OCI-LY1 (cell line): ENCODE measurements around the gene KCNMB4.

ENCODE experiments used
- H2AFZ ChIP-seq: fragments of 200-600 bp; sonication (generic), shearing (Covaris generic); 2 replicates; pipeline ENCODE4 v1.6.0; 2014; ENCODE audit warnings: antibody characterized with exemption, mild to moderate bottlenecking, low read length
- H3F3A ChIP-seq: fragments of 200-600 bp; sonication (generic), shearing (Covaris generic); 2 replicates; pipeline ENCODE4 v1.6.0; 2014; ENCODE audit warnings: mild to moderate bottlenecking, antibody characterized with exemption, low read length, moderate library complexity; ENCODE audit not compliant: insufficient read depth
- H3K27ac ChIP-seq: fragments of 200-600 bp; sonication (generic); 2 replicates; pipeline ENCODE4 v1.5.1; 2014; ENCODE audit warnings: low read length, mixed run types, mild to moderate bottlenecking, low read depth; ENCODE audit not compliant: poor library complexity, severe bottlenecking
- H3K27me3 ChIP-seq: fragments of 200-600 bp; sonication (generic); 2 replicates; pipeline ENCODE4 v1.6.0; 2014; ENCODE audit warnings: antibody characterized with exemption, mild to moderate bottlenecking, low read length, moderate library complexity; ENCODE audit not compliant: insufficient read depth
- H3K36me3 ChIP-seq: fragments of 200-600 bp; sonication (generic); 2 replicates; pipeline ENCODE4 v1.6.1; 2014; ENCODE audit warnings: mild to moderate bottlenecking, antibody characterized with exemption, low read length, moderate library complexity, mixed read lengths; ENCODE audit not compliant: insufficient read depth
- H3K4me1 ChIP-seq: fragments of 200-600 bp; sonication (generic); 2 replicates; pipeline ENCODE4 v1.5.1; 2014; ENCODE audit warnings: mild to moderate bottlenecking, low read length, moderate library complexity; ENCODE audit not compliant: insufficient read depth, severe bottlenecking
- H3K4me2 ChIP-seq: fragments of 200-600 bp; sonication (generic), shearing (Covaris generic); 2 replicates; pipeline ENCODE4 v1.6.1; 2014; ENCODE audit warnings: low read length
- H3K4me3 ChIP-seq: fragments of 200-600 bp; sonication (generic); 2 replicates; pipeline ENCODE4 v1.5.1; 2014; ENCODE audit warnings: low read length, low read depth, mild to moderate bottlenecking, mixed read lengths; ENCODE audit not compliant: poor library complexity, severe bottlenecking
- H3K79me2 ChIP-seq: fragments of 200-600 bp; shearing (Covaris generic); 2 replicates; pipeline ENCODE4 v1.6.1; 2016; ENCODE audit warnings: mixed run types, low read length, mixed read lengths; ENCODE audit not compliant: insufficient read depth
- H3K9ac ChIP-seq: fragments of 200-600 bp; sonication (generic), shearing (Covaris generic); 2 replicates; pipeline ENCODE4 v1.6.1; 2014; ENCODE audit warnings: mild to moderate bottlenecking, low read length, mixed read lengths
- H3K9me2 ChIP-seq: fragments of 200-600 bp; sonication (generic), shearing (Covaris generic); 2 replicates; pipeline ENCODE4 v1.6.1; 2014; ENCODE audit warnings: low read depth, mild to moderate bottlenecking, low read length, mixed read lengths
- H3K9me3 ChIP-seq: fragments of 200-600 bp; shearing (Covaris generic); 2 replicates; pipeline ENCODE4 v1.6.1; 2014; ENCODE audit warnings: low read length, mixed read lengths
- H4K20me1 ChIP-seq: fragments of 200-600 bp; sonication (generic), shearing (Covaris generic); 2 replicates; pipeline ENCODE4 v1.6.0; 2016; ENCODE audit warnings: mild to moderate bottlenecking, low read length; ENCODE audit not compliant: insufficient read depth
- CTCF ChIP-seq: fragments of 200-600 bp; sonication (generic), shearing (Covaris generic); IDR thresholded peaks from 2 replicates; pipeline ENCODE4 v1.5.1; 2017; ENCODE audit warnings: mild to moderate bottlenecking, antibody characterized with exemption, low read length, moderate library complexity, mixed read lengths
- EZH2 ChIP-seq: fragments of 200-600 bp; sonication (generic), shearing (Covaris generic); IDR thresholded peaks from 2 replicates; pipeline ENCODE4 v1.8.0; 2017; ENCODE audit warnings: borderline replicate concordance, mixed run types, mild to moderate bottlenecking, antibody characterized with exemption, low read length, moderate library complexity, mixed read lengths

The KCNMB4 gene

GRCh38 chr12:70321191-70321590, 44.9 kb upstream of the KCNMB4 start:
- Histone ChIP-seq H4K20me1 (no peaks in the 10 kb centered on the region), H2AFZ (no peak overlapping the region), H3K9me3 (no peaks in the 10 kb centered on the region), H3F3A (no peaks in the 10 kb centered on the region), H3K4me3 (no peak overlapping the region), H3K27ac (no peak overlapping the region), H3K4me2 (no peak overlapping the region), H3K79me2 (peaks cover 19% of the 10 kb centered on the region; the same call in 1 of the 2 replicates), H3K9me2 (no peaks in the 10 kb centered on the region), H3K4me1 (peaks cover 25% of the 10 kb centered on the region), H3K36me3 (peaks cover 70% of the 10 kb centered on the region), H3K9ac (no peak overlapping the region), H3K27me3 (no peaks in the 10 kb centered on the region)
- TF ChIP-seq EZH2, result no peak

GRCh38 chr12:70327541-70327940, 38.5 kb upstream of the KCNMB4 start:
- Histone ChIP-seq H3K4me1 (no peaks in the 10 kb centered on the region), H3K4me2 (no peak overlapping the region), H3K4me3 (no peak overlapping the region), H4K20me1 (no peaks in the 10 kb centered on the region), H3K36me3 (peaks cover 73% of the 10 kb centered on the region), H3K9ac (no peak overlapping the region), H3K27ac (no peak overlapping the region), H3K9me2 (no peaks in the 10 kb centered on the region), H2AFZ (no peak overlapping the region), H3K9me3 (no peaks in the 10 kb centered on the region), H3K79me2 (no peaks in the 10 kb centered on the region), H3F3A (no peaks in the 10 kb centered on the region), H3K27me3 (no peaks in the 10 kb centered on the region)
- no peak for TF ChIP-seq CTCF
- TF ChIP-seq EZH2, result no peak

GRCh38 chr12:70329728-70330127, 36.4 kb upstream of the KCNMB4 start:
- 0 out of 2 replicates have a peak, but pooled peaks cover 3% of the 10 kb centered on the region for H3K79me2 ChIP-seq
- H3K27me3 ChIP-seq, result no peaks in the 10 kb centered on the region
- H3K4me1 ChIP-seq, result no peaks in the 10 kb centered on the region
- H3K36me3 ChIP-seq, result peaks cover 53% of the 10 kb centered on the region
- H3K9me2 ChIP-seq, result no peaks in the 10 kb centered on the region
- H3F3A ChIP-seq, result no peaks in the 10 kb centered on the region
- no peak overlapping the region for H3K4me2 ChIP-seq
- no peak overlapping the region for H3K4me3 ChIP-seq
- TF ChIP-seq CTCF (no peak), EZH2 (no peak)
- no peaks in the 10 kb centered on the region for H4K20me1 ChIP-seq
- no peaks in the 10 kb centered on the region for H3K9me3 ChIP-seq
- no peak overlapping the region for H3K9ac ChIP-seq
- H3K27ac ChIP-seq, result no peak overlapping the region
- no peak overlapping the region for H2AFZ ChIP-seq

GRCh38 chr12:70330158-70330557, 35.9 kb upstream of the KCNMB4 start:
- Histone ChIP-seq H3K9ac (no peak overlapping the region), H3K4me2 (no peak overlapping the region), H3K9me3 (no peaks in the 10 kb centered on the region), H3K79me2 (0 out of 2 replicates have a peak, but pooled peaks cover 3% of the 10 kb centered on the region), H4K20me1 (no peaks in the 10 kb centered on the region), H2AFZ (no peak overlapping the region), H3K9me2 (no peaks in the 10 kb centered on the region), H3K36me3 (peaks cover 53% of the 10 kb centered on the region), H3K27ac (no peak overlapping the region), H3F3A (no peaks in the 10 kb centered on the region), H3K4me1 (no peaks in the 10 kb centered on the region), H3K4me3 (no peak overlapping the region), H3K27me3 (no peaks in the 10 kb centered on the region)
- no peak for TF ChIP-seq EZH2
- TF ChIP-seq CTCF, result no peak
